HepG2 (cell line): ENCODE measurements around the gene PHF3. TPM values are rescaled to one million over a fixed set of nuclear protein-coding genes. Genes with fewer than 3 reads are reported as not detected.
A peak's percentile ranks its signal among the peaks of the same experiment; 100 is the strongest.

Experiments
- ATAC-seq: fragments of 200-7000 bp; cut with Tn5 transposase; 3 replicates; pipeline ENCODE4 v1.9.1; 2020; ENCODE audit warnings: mild to moderate bottlenecking, moderate library complexity
- BruUV-seq: library from RNA; stranded (reverse); fragments of 400-500 nt; replicated peaks from 2 replicates; lab custom pipeline; 2021; lab: Mats Ljungman, UMichigan
- CTCF ChIA-PET: fragments of 300-600 bp; formaldehyde crosslinking; extraction: SDS; loops from one replicate; lab custom pipeline; 2021; ENCODE audit warnings: low total read pairs, inconsistent platforms, low intra/inter-chr PET ratio; lab: Yijun Ruan, JAX
- POLR2A ChIA-PET: fragments of 350-600 bp; sonication (Branson Sonifier 250); formaldehyde crosslinking; loops from one replicate; lab custom pipeline; 2020; ENCODE audit warnings: antibody characterized with exemption, inconsistent platforms; lab: Yijun Ruan, JAX
- DNase-seq: peaks from one replicate; pipeline ENCODE4 v3.0.0-alpha.2; 2015; ENCODE audit warnings: low spot score
- FAIRE-seq: peaks from 3 replicates; lab custom pipeline; 2011; peaks lifted over from hg19 to GRCh38; lab: Jason Lieb, UNC
- H2AFZ ChIP-seq: one replicate; pipeline ENCODE4 v1.6.1; 2011; ENCODE audit warnings: low read length, inconsistent platforms
- H3K27ac ChIP-seq: fragments of 300-600 bp; 3 replicates; pipeline ENCODE4 v1.8.0; 2011; ENCODE audit warnings: mixed run types, mild to moderate bottlenecking, mixed read lengths, low read length, inconsistent platforms; ENCODE audit not compliant: insufficient read depth; ENCODE audit errors: extremely low read length
- H3K27me3 ChIP-seq, 2 experiments: fragments of 200-600 bp in 1 of 2; 2 replicates in 1 of 2; 3 replicates in 1 of 2; pipeline versions ENCODE4 v1.6.0 to v1.8.0; 2011; ENCODE audit warnings: low read length in 2 of 2, mild to moderate bottlenecking in 2 of 2, moderate library complexity in 2 of 2, inconsistent platforms in 1 of 2; ENCODE audit not compliant: insufficient read depth in 2 of 2, control insufficient read depth in 1 of 2
- H3K36me3 ChIP-seq, 2 experiments: fragments of 200-600 bp in 1 of 2; replicated peaks in 1 of 2; 2 replicates in 1 of 2; 3 replicates in 1 of 2; pipeline versions ENCODE4 v1.5.1 to v1.8.0; 2011; ENCODE audit warnings: low read length in 2 of 2, inconsistent platforms in 1 of 2; ENCODE audit not compliant: insufficient read depth in 2 of 2, control insufficient read depth in 1 of 2
- H3K4me1 ChIP-seq: 2 replicates; pipeline ENCODE4 v1.5.1; 2012; ENCODE audit warnings: low read length, inconsistent platforms; ENCODE audit not compliant: insufficient read depth
- H3K4me2 ChIP-seq: 2 replicates; pipeline ENCODE4 v1.6.0; 2011; ENCODE audit warnings: low read depth, low read length, inconsistent platforms
- H3K4me3 ChIP-seq, 3 experiments: fragments of 200-600 bp in 1 of 3; sonication (generic), shearing (Covaris generic) in 1 of 3; replicated peaks in 1 of 3; 2 replicates each; pipeline ENCODE4 v1.5.1; 2011 to 2016; ENCODE audit warnings: low read length in 3 of 3, inconsistent platforms in 2 of 3, low read depth in 2 of 3, mild to moderate bottlenecking in 2 of 3, control low read depth in 1 of 3, mixed read lengths in 1 of 3; ENCODE audit not compliant: insufficient read depth in 1 of 3
- H3K79me2 ChIP-seq: one replicate; pipeline ENCODE4 v1.6.1; 2011; ENCODE audit warnings: low read length, inconsistent platforms; ENCODE audit not compliant: insufficient read depth
- H3K9ac ChIP-seq: 2 replicates; pipeline ENCODE4 v1.6.0; 2011; ENCODE audit warnings: mild to moderate bottlenecking, low read depth, low read length, inconsistent platforms; ENCODE audit not compliant: insufficient read depth
- H3K9me3 ChIP-seq: 2 replicates; pipeline ENCODE4 v1.5.1; 2012; ENCODE audit warnings: mild to moderate bottlenecking, low read length
- H4K20me1 ChIP-seq: 2 replicates; pipeline ENCODE4 v1.6.0; 2011; ENCODE audit warnings: inconsistent platforms, mild to moderate bottlenecking, low read length, moderate library complexity; ENCODE audit not compliant: insufficient read depth
- AHDC1 ChIP-seq: sonication (generic); formaldehyde crosslinking; IDR thresholded peaks from 2 replicates; pipeline ENCODE4 v1.5.1; 2020; ENCODE audit warnings: mild to moderate bottlenecking, missing genetic modification reagents, borderline replicate concordance
- CSRNP1 ChIP-seq: sonication (generic); formaldehyde crosslinking; IDR thresholded peaks from 2 replicates; pipeline ENCODE4 v1.8.1; 2023; ENCODE audit warnings: mild to moderate bottlenecking, missing genetic modification reagents
- KDM5A ChIP-seq: fragments of 200-600 bp; sonication (generic); IDR thresholded peaks from 2 replicates; pipeline ENCODE4 v1.7.0; 2018; ENCODE audit warnings: antibody characterized with exemption, mild to moderate bottlenecking, low read length, borderline replicate concordance
- MAFF ChIP-seq: IDR thresholded peaks from 2 replicates; pipeline ENCODE4 v1.6.1; 2011; ENCODE audit warnings: low read depth, low read length, improper control_type of control experiment
- MAFK ChIP-seq, 2 experiments: IDR thresholded peaks in 1 of 2; conservative IDR thresholded peaks in 1 of 2; 2 replicates each; pipeline ENCODE4 v1.6.1; 2011; ENCODE audit warnings: improper control_type of control experiment in 2 of 2, low read length in 2 of 2
- PHF21A ChIP-seq: sonication (generic); formaldehyde crosslinking; IDR thresholded peaks from 2 replicates; pipeline ENCODE4 v1.5.0; 2020; ENCODE audit warnings: mild to moderate bottlenecking, missing genetic modification reagents
- RAD51 ChIP-seq: fragments of 450-650 bp; IDR thresholded peaks from 2 replicates; pipeline ENCODE4 v1.6.1; 2016; ENCODE audit warnings: borderline replicate concordance
- SATB2 ChIP-seq: sonication (generic); formaldehyde crosslinking; IDR thresholded peaks from 2 replicates; pipeline ENCODE4 v1.5.0; 2020; ENCODE audit warnings: missing genetic modification reagents
- SIN3A ChIP-seq: IDR thresholded peaks from 2 replicates; pipeline ENCODE4 v1.6.1; 2011; ENCODE audit warnings: low read depth, mild to moderate bottlenecking, control low read depth, low read length, borderline replicate concordance
- STAT5B ChIP-seq: sonication (generic); formaldehyde crosslinking; IDR thresholded peaks from 2 replicates; pipeline ENCODE4 v1.4.0; 2020; ENCODE audit warnings: missing genetic modification reagents
- WGBS: methylation state at CpG from one replicate; pipeline ENCODE4 v1.1.6; 2017; ENCODE audit warnings: low lambda C conversion rate; 5-methylcytosine and 5-hydroxymethylcytosine counted together
- in situ Hi-C: cut with HindIII; loops from 2 replicates; pipeline ENCODE4 v1.10.0; 2017; ENCODE audit warnings: low pct_unique_long_range_greater_than_20kb; ENCODE audit not compliant: extremely low pct_ligation_motif_present
- intact Hi-C: fragments of 100-400 bp; cut with micrococcal nuclease; formaldehyde crosslinking; loops from one replicate; pipeline ENCODE4 v1.10.0; 2022; ENCODE audit not compliant: unreplicated experiment
- polyA plus RNA-seq, 8 experiments: library from polyadenylated mRNA; depleted of rRNA in 3 of 8; stranded (reverse) in 7 of 8; unstranded in 1 of 8; fragments of >200 nt; fragmentation: Illumina TruSeq in 4 of 8; extraction: Trizol in 4 of 8; gene quantifications; 2 replicates each; pipeline versions ENCODE4 v1.2.1 to v1.2.3, GENCODE V29; 2011 to 2016; ENCODE audit warnings: low read depth in 4 of 8, missing spikeins in 1 of 8, mixed read lengths in 1 of 8; ENCODE audit not compliant: insufficient read depth in 1 of 8
- total RNA-seq, 5 experiments: library from RNA; depleted of rRNA; stranded (reverse); fragments of >200 nt; fragmentation: Illumina TruSeq; extraction: Trizol; gene quantifications; 2 replicates each; pipeline ENCODE4 v1.2.3, GENCODE V29; 2016; ENCODE audit warnings: low read depth in 1 of 5

Gene PHF3
- total and polyA plus RNA-seq, 2 of the 13 experiments (the other 11 are each of a cell fraction or from before 2014, with no cell fraction given), result 19.8 to 70.4 TPM

DNA sequence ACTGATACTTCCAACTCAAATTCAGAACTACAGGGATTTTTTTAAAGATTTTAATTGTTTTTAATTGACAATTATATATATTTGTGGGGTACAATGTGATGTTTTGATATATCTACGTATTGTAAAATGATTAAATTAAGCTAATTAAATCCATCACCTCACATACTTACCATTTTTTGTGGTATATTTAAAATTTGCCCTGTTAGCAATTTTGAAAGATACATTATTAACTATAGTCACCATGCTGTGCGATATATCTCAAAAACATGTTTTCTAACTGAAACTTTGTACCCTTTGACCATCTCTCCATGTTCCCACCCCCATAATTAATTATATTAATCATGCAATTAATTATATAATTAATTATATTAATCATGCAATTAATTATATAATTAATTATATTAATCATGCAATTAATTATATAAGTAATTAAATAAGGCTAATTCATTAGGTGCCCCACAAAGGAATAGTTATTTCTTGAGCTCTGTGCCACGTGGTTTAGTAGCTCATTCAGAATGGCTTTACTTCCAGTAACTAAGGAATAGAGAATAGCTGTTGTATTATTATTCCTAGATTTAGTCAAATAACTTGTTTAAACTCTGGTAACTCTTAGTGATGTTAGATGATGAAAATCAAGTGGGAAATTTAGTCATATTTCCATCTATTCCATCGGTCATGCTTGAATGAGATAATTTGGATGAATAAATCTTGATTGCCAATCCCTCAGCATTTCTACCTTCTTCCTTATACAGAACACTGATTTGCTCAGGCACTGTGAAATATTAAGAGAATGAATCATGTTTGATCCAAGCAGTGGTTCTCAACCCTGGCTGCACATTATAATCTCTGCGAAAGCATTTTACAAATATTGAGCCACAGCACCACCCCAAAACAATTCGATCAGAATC lies 38.2 kb upstream of the PHF3 start:
- Histone ChIP-seq H3K4me3 (peak overlapping the region; percentile 70 to 80 (median 73)), H3K9ac (peak overlapping the region; percentile 70), H3K4me1 (peaks cover 20% of the 10 kb centered on the region), H3K36me3 (no peaks in the 10 kb centered on the region), H3K9me3 (no peaks in the 10 kb centered on the region), H3K27ac (no peak overlapping the region), H3K79me2 (no peaks in the 10 kb centered on the region), H4K20me1 (no peaks in the 10 kb centered on the region), H3K27me3 (no peaks in the 10 kb centered on the region; a peak in 1 of 5 replicates), H3K4me2 (peak overlapping the region; percentile 97), H2AFZ (peak overlapping the region; percentile 93)
- in situ Hi-C loops (loop anchor here (5.0 kb wide), 1 partner anchor 165 kb away; no protein-coding TSS in a partner anchor), intact Hi-C loops (loop anchor here (1.0 to 5.0 kb wide), 7 partner anchors 41 to 289 kb away; no protein-coding TSS in a partner anchor)
- FAIRE-seq (no peak), ATAC-seq (peak; percentile 46), DNase-seq (no peak)
- ChIA-PET CTCF (interaction anchor here (1.0 to 2.3 kb wide), 3 partner anchors 23 to 205 kb away, joined by 3 to 32 read pairs (median 5); no protein-coding TSS in a partner anchor), POLR2A (interaction anchor here (0.9 to 2.1 kb wide), 10 partner anchors 13 to 250 kb away, joined by 3 to 12 read pairs (median 7); partner anchors contain the start of gene PHF3)
- BruUV-seq, result no TSS peak
- WGBS, result 31% methylated on average over 6 of the region's 6 CpGs
- TF ChIP-seq AHDC1 (CRISPR knock-in tag), result peak; percentile 34; the same call in 1 of the 2 replicates
- TF ChIP-seq MAFK (conservative IDR thresholded peaks at IDR 0.05 in 1 of 2, IDR thresholded peaks at IDR 0.05 in 1 of 2; ENCODE audit: low read length in 2 of 2), result peak; percentile 79 to 91
- peak; percentile 16; the same call in 1 of the 2 replicates for TF ChIP-seq KDM5A
- peak; percentile 21; the same call in 1 of the 2 replicates for TF ChIP-seq PHF21A (CRISPR knock-in tag)
- TF ChIP-seq CSRNP1 (CRISPR knock-in tag), result no peak
- TF ChIP-seq SIN3A, result 0 out of 2 replicates have a peak, but pooled peaks have one; percentile 7
- no peak for TF ChIP-seq STAT5B (CRISPR knock-in tag)
- TF ChIP-seq SATB2 (CRISPR knock-in tag), result peak; percentile 81; the same call in 1 of the 2 replicates
- TF ChIP-seq RAD51, result peak; percentile 27; the same call in 1 of the 2 replicates
- TF ChIP-seq MAFF, result peak; percentile 81
